NCI-H1417 treated with DMSO at 0.1 percent for 48 hours (cell line): ENCODE measurements around the gene ARHGEF37.

Source experiments
- DNase-seq: peaks from one replicate; lab custom pipeline; 2025; lab: John Stamatoyannopoulos, UW

ARHGEF37 gene

DNA sequence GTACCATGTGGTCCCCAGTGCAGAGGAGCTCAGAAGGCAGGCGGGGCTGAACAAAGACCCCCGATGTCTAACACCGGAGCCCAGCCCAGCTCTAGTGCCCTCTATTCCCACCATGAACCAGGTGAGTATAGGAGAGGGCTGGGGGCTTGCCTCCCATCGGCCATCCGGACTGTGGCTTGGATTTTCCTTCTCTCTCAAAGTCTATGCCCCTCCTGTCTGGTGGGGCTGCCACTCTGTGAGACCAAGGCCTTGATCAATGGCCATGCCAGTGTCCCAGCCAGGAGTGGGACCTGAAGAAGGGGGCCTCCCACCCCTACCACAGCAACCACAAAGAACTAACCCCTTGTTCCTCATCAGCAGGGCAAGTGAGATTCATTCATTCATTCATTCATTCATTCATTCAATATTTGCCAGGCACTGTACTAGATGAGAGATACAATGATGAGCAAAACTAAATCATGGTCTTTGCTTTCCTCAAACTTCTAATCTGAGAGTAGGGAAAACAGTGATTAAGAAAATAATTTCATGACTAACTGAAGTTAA lies 47.6 kb downstream of the ARHGEF37 start:
- no peak for DNase-seq

DNA sequence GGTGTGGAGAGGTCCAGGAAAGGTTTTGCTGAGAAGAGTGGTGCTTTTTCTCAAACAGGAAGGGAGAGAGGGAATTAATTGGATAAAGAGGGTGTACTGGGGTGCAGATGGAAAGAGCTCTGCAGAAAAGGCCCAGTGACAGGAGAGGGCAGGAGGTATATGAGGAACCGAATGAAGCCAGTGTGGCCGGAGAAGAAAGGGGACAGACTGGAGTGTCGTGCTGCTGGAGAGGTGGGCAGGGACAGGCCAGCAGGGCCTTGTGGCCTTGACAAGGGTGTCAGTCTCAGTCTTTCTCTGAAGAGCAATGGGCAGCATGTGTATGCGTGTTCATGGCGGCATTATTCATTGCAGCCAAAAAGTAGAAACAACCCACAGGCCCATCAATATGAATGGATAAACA lies 48.1 kb downstream of the ARHGEF37 start:
- no peak for DNase-seq

DNA sequence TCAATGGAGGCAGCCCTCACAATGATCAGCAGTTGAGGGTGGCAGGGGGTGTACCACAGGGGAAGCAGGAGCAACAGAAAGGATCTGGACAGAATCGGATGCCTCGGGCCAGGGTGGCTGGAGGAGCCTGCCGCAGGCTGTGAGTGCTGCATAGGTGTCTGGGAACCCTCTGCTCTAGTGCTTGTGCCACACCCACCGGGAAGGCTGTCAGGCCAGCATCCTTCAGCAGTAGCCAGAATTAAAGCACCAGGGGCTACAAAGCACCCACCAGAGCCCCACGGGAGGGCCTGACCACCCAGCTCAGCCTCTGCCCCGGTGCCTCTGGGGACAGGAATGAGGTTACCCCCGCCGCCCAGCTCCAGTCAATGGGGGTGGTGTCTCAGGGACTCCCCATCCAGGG lies 49.0 kb downstream of the ARHGEF37 start:
- no peak for DNase-seq

DNA sequence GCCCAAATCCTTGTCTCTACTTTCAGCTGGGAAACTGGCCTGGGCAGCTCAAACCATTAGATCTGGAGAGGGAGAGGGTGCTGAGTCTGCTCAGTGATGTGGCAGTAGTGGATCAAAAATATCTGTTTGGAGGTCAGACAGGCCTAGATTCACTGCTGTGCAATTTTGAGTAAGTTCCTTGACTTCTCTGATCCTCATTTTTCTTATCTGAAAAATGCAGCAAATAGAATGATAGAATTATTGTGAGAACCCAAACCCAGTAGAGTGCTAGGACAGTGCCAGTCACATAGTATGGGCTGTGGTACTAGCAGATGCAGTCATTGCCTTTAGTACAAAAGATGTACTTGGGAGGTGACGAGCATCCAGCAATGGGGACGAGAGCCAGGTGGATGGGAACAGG lies 50.2 kb downstream of the ARHGEF37 start:
- no peak for DNase-seq

DNA sequence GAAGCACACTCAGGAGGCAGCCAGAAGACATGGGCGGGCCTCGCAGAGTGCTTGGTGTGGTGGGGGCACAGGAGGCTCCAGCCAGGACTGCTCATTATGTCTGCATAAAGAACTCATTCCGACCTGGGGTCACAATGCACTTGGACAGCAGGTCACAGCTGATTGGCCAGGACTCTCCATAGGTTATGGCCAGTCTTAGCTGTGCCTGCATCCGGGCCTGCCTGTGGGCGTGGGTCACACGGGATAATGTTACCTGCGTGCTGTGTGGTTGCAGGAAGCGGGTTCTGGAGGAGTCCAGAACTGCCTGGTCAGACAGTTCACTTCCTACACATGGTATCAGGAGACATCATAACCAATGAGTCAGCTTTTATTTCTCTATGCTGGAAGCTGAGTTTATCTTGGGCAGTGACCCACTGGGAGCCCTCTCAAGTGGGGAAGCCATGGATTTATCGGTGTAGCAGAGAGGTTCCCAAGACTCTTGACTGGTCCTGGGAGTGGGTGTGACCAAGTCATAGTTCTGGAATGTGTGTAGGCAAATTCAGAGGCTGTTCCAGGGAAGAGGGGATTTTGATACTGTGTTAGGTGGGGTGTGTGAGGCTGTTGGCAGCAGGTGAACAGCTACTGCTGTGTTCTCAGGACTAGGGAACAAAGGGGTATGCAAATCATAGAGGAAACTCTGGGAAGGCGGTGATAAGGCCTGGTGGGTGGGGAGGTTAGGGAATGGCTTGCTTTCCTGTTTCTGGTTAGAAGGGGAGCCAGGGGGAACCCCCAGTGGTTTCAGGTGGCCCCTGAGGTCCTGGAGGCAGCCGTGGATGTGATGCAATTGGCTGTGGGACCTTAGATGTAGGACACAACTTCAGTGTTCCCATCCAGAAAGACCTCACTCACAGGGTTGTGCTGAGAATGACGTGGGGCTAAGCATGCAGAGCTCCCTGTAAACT lies 51.3 kb downstream of the ARHGEF37 start:
- no peak for DNase-seq

DNA sequence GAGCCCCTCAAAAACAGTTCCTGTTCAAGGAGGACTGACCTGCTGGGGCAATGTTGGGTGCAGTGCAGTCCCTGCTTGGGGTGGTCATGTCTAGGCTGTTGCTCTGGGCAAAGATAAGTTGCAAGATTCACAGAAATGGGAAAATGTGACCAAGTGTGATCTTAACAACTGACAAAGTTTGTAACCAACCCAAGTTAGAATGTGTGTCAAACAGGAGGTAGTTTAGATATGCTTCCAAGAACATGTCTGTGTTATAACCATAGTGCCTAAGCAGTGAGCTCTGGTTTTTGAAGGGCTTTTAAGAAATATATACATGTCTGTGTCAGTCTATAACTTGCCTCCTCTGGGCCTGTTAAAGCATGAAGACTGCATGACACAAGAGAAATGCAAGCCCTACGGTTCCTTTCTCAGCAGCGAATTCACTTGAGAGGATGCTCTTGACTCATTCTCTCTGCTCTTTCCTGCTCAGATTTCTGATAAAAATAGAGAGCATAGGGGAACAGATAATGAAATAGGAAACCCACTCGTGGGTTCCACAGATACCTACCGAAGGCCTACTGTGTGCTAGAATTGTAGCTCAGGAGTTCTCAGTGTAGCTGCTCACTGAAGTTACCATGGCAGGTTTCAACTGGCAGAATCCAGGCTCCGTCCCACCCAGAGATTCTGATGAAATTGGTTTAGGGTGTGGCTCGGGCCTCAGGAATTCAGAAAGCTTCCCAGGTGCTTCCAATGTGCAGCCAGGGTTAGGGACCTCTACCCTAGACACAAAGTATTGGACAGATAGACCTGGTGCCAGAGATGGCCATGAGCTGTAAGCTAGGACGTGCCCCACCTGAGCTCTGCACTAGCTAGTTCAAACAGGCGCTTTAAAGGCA lies 52.4 kb downstream of the ARHGEF37 start:
- no peak for DNase-seq

DNA sequence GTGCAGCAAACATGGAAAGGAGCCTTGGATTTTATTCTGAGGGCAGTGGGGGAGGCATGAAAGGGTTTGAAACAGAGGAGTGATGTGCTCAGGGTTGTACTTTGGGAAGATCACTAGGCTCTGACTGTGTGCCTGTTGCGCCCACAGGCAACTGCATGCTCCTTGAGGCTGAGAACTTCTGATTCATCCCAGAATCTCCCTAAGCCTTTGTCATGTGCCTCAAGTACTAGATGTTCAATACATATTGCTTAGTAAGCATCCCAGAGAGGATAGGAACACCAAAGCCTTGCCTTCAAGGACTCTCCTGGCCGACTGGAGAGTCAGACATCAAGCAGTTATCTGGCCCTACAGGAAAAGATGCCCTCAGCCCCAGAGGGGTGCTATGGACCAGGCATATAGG lies 54.1 kb downstream of the ARHGEF37 start:
- no peak for DNase-seq

DNA sequence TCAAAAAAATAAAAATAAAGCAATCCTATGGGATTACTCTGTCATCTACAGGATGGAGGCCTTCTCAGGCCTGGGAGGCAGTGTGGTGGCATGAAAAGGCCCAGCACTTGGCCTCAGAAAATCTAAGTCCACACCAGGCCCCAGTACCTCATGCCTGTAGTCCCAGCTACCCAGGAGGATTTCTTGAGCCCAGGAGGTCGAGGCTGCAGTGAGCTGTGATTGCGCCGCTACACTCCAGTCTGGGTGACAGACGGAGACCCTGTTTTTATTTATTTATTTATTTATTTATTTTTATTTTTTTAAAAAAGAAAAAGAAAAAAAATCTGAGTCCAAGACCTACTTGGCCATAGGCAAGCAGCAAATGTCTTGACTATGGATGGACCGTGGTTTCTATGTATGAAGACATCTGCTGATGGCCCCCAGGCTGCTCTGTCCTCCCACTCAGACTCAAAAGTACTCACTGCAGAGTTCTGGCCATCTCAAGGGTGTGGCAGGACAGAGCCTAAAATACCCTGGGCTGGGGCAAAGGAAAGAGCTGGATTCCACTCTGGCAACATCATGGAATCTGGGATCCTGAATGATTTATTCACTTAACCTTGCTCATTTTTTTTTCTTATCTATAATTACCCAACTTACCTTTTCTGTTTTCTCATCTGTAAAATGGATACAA lies 55.0 kb downstream of the ARHGEF37 start:
- no peak for DNase-seq

DNA sequence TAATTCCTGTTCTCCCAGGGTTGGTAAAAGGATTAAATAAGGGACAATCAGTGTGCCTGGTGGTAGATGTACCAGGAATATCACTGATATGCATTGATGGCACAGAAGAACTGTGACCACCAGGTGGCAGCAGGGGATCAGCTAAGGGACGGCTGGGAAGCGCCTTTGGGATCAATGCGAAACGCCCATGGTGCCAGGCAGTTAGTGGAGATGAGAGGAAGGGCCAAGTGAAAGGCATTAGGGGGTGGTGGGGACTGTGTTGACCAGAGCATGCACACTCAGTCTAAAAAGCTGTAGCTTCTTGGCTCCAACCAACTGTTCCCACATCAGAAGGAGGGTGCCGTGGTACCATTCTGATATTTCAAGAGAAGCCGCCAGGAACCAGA lies 55.6 kb downstream of the ARHGEF37 start:
- no peak for DNase-seq

DNA sequence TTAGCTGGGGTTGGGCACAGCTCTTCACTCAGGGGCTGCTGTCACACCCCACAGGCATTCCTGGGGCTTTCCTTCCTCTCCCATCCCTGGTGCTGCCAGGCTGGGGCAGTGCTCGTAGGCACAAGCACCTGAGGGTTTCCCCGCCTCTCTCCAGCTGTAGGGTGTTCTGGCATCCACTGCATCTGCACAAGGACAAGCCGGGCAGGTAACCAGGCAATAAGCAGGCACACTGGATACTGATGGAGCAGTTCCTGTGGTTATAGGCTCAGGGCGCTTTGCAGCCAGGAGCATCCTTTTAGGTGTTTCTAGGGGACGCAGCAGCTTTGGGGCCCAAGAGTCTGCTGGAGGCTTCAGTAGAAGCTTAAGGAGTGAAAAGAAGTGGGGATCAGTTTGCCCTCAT lies 56.8 kb downstream of the ARHGEF37 start:
- no peak for DNase-seq

DNA sequence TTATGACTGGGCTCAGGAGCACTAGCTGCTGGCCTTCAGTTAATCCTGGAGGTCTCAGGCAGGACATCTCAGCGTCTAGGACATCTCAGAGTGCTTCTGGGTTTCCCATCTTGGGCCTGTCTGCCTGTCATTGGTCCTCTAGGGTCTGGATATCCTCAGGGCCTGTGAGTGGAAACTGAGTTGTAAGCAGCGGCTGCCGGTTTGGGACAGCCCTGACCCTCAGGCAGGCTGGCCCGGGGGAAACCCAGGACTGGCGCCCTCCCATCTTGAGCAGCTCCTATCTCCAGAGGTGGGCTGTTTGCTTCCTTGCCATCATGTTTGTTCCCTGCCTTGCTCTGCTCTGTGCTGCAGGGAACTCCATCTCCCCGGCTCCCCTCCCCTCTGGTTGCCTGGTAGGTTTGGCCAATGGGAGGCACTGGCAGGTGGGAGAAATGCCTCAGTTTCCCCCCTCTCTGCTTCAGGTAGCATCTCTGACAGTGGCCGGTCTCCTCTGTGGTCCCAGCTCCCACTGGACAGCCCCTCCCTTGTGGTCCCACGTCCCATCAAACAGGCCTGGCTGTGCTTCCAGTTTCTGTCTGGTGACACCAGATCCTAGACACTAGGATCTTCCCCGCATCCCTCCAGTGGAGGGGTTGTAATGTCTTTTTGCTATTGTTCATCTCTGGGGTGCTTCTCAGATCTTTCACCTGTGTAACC lies 57.4 kb downstream of the ARHGEF37 start:
- DNase-seq, result no peak

DNA sequence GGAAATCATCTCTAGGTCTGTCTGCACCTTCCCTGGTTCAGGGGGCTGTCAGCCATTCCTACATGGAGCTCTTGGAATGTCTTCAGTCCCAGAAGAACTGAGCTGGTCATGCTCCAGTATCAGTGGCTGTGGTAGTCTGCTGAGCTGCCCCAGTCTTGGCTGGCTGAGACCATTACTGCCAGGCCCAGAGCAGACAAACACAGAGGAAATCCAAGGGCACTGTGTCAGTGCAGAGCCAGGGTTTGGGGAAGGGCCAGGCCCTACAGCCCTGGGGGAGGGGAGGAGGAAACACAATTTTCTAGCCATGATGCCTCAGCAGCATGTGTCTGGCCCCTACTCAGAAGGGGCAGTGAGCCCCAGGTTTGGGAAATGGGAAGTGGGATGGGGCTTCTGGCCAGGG lies 58.4 kb downstream of the ARHGEF37 start:
- no peak for DNase-seq

DNA sequence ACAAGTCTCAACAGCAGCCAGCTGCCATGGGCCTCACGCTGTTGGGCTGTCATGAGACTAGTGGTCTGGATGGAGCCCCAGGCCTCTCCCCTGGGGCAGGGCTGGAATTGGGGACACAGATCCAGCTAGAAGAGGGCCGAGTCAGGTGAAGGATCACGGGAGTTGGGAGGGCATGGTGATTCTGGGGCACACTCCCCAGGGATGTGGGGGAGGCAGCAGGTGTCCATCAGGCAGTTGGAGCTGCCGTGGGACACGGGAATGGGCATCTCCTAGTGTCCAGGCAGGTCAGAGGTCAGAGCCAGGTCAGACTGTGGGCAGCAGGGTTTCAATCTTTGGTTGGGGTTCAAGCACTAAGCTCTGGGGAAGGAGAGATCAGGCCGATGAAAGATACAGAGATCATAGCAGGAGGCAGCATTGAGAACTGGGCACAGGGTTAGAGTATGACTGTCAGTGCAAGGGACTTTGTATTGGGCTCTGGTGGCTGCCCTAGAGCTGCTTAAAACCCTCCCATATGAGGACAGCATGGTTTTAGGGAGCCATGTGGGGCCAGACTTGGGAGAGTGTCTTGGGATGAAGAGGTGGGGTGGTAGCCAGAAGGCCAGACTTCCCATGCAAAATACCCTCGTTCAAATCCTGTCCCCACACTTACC lies 59.2 kb downstream of the ARHGEF37 start:
- DNase-seq, result no peak

DNA sequence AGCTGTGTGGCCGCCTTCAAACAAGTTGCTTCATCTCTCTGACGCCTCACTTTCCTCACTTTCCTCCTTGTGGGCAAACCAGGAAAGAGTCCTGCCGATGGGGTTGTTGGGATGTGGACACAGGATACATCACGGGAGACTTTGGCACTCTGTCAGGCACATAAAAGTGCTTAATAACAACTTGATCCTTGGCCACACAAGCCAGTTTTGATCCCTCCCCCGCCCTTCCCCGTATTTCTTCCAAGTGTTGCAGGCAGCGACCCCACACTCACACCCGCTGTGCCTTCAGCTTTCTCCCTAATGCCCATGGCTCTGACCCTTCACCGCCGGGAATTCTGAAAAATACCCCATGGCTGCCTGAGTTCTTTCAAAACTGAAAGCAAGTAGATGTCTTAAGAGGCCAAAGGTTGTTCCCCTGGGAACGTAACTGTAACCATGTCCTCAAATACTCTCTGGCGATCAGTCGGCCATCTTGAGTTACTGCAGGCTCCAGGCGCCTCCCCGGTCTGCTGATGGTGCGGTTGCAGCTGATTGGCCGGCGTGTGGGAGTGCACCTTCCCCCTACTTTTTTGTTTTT lies 59.8 kb downstream of the ARHGEF37 start:
- no peak for DNase-seq

DNA sequence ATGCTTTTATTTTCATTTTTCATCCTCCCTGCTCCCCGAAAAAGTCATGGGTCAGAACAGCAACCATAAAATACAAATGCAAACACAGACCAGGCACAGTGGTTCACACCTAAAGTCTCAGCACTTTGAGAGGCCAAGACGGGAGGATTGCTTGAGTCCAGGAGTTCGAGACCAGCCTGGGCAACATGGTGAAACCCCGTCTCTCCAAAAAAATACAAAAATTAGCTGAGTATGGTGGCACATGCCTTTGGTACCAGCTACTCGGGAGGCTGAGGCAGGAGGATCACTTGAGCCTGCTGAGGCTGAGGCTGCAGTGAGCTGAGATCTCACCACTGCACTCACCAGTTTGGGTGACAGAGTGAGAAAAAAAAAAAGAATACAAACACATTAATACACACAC lies 60.3 kb downstream of the ARHGEF37 start:
- no peak for DNase-seq

DNA sequence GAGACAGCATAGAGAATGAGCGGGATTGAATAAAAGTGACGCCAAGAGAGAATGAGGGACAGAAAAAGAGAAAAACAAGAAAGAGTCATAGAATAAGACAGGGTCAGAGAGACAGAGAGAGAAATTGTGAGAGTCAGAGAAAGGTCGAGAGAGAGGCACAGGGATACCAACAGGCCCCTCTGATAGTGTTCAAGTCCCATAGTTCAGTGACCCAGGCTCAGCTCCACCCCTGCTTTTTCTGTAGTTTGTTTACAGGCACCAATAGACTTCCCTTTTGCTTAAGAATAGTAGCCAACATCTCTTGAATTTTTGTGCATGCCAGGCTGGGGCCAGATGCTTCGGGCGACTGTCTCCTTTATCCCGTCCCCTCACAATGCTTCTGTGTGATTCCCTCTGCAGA lies 62.5 kb downstream of the ARHGEF37 start:
- no peak for DNase-seq

DNA sequence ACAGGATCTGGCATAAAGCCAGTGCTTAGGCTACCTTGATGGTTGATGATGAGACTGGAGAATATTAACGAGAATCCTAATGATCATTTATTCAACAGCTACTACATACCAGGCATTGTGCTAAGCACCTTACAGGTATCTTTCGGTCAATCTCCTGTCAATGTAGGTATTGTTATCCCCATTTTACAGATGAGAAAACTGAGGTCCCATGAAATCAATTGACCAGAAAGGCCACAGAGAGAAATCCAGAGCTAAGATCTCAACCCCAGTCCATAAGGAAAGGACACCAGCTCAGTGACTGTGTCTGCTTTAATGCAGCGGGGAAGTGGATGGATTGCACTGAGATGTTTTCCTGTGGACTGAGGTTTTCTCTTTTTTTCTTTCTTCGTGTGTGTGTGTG lies 63.3 kb downstream of the ARHGEF37 start:
- DNase-seq, result no peak

DNA sequence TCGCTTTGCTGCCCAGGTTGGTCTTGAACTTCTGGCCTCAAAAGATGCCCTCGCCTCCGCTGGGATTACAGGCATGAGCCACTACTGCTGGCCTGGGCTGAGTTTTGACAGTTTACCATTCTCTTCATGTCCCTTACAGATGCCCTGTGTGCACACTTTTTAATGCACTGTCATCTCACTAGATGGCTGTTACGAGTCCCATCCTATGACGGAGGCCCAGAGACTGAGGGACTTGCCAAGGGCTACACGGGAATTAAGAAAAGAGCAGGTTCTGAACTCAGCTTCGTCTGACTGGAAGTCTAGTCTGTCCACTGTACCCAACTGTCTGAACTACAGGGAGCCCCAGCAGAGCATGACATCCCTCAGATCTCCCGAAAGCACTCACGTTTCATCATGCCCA lies 63.9 kb downstream of the ARHGEF37 start:
- DNase-seq, result no peak

DNA sequence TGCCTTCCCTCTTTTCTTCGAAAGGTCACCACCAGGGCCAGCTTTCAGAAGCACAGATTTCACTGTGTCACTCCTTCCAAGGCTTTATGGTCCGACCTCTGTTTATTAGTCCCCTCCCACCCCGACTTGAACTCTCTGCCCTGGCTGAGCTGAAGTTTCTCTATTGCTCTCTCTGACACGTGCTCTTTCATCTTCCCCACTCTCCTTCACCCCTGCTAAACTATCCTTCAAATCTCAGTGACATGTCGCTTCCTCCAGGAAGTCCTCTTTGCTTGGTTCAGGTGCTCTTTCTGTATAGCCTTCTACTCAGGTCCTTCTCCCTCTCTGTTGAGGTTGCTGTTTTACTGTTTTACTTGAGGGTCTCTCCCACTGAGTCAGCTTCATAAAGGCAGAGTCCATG lies 64.4 kb downstream of the ARHGEF37 start:
- no peak for DNase-seq

DNA sequence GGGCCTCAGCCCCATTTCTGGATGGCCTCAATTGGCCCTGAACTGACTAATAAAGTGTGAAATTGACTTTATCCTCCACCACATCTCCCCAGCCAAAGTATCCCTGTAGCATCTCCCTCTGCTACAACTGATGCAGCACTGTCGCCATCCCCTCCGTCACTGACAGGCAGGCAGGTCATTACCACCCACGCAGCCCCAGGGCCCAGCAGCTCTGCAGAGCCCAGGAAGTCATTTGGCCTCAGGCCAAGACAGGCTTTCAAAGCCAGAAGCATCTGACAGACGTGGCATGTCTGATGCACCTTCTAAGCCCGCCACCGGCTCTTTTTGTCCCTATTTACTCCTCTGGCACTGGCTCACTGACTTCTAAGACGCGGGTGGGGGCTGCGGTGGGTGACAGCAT lies 65.3 kb downstream of the ARHGEF37 start:
- no peak for DNase-seq

DNA sequence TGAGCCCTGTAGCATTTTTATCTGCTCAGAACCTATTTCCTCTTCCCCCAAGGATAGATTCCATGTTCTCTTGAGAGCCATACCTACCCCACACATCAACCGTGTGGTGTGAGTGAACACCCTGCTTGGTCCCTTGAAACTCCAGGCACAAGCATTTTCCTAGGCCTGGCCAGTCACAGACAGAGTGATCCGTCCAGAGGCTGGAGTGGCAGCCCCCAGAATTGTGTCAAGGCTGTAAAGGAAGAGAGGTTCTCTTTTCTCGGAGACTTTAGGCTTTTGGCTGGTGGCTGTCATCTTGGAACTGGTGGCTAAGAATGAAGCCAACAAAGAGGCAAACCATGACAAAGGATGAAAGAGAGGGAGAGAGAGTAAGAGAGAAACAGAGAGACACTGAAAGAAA lies 66.0 kb downstream of the ARHGEF37 start:
- no peak for DNase-seq
